Midbrain (tissue), 1 donor: ENCODE measurements around the gene ODC1.

ENCODE experiments used
- DNase-seq: peaks from one replicate; lab custom pipeline; 2025; lab: John Stamatoyannopoulos, UW

The ODC1 gene

GRCh38 chr2:10433947-10434885 lies 13.9 kb downstream of the ODC1 start:
- no peak for DNase-seq

DNA sequence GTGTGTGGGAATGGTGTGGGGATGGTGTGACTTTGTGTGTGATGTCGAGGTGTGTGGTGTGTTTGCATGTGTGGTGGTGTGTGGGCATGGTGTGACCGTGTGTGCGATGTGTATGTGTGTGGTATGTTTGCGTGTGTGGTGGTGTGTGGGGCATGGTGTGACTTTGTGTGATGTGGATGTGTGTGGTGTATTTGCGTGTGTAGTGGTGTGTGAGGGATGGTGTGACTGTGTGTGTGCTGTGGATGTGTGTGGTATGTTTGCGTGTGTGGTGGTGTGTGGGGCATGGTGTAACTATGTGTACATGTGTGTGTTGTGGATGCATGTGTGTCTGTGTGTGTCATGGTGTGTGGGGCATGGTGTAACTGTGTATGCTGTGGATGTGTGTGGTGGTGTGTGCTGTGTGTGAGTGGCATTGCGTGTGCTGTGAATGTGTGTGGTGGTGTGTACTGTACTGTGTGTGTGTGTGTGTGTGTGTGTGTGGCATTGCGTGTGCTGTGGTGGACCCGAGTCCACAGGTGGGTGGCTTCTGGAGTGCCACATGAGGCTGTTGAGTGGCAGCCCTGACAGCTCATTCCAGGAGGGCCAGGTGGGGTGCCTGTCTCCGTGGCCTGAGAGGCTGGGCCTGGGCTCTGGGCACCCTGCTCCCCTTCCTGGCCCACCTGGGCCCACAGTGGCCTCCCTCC lies 14.7 kb downstream of the ODC1 start:
- DNase-seq, result no peak

DNA sequence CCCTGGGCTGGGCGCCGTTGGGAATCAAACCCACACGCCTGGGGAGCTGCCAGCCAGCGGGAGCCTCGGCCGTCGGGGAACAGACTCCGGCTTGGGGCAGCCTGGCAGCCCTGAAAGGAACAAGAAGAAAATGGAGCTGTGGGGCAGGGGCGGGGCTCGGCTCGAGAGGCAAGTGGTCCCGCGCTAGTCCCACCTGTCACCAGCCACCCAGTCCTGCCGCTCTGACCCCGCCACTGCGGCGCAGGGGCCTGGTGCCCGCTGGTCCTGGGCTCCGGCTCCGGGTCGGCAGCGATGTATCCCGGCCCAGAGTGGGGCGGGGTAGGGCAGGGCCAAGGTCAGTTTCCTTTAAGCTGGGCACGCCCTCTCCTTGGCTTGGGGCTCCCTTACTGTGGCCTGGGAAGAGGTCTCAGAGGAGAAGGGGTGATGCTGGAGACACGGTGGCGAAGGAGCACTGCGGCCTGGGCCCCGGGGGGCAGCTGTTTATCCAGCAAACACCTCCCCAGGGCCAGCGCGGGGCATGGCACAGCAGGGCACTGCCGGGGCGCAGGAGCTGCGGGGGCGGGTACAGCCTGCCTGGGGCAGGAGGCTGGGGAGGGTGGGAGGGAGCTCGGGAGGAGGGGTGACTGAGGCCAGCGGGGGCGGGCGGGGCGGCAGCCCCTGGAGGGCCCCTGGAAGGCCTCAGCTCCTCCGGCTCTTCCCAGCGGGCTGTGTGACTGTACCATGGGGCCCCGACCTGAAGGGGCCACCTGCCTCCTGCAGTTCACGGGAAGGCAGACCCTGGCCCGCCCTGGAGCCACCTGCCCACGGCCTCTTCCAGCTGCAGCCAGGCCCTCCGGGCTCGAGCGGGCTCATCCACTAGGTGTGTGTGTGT lies 15.6 kb downstream of the ODC1 start:
- no peak for DNase-seq

GRCh38 chr2:10431797-10432196 lies 16.3 kb downstream of the ODC1 start:
- DNase-seq, result no peak

GRCh38 chr2:10430886-10431622 lies 17.1 kb downstream of the ODC1 start:
- no peak for DNase-seq

GRCh38 chr2:10428924-10429323 lies 19.2 kb downstream of the ODC1 start:
- DNase-seq, result no peak

DNA sequence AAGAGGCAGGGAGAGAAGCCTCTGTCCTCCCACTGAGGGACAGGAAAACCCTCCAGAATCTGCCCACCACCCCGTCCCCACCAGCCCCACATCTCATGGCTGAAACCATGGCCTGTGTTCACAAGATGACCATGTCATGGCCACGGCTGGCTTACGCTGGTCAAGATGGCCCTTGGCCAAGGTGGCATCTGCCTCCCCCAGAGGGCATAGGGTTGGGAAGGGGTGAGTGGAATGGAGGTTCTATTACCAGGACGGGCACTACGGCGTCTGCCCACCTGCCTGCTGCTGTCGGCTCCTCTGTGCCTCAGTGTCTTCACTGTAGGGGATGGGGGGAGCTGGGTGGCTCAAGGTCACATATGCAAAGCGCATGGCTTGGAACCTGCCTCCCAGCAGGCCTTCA lies 19.8 kb downstream of the ODC1 start:
- no peak for DNase-seq

GRCh38 chr2:10427618-10427949 lies 20.5 kb downstream of the ODC1 start:
- no peak for DNase-seq

DNA sequence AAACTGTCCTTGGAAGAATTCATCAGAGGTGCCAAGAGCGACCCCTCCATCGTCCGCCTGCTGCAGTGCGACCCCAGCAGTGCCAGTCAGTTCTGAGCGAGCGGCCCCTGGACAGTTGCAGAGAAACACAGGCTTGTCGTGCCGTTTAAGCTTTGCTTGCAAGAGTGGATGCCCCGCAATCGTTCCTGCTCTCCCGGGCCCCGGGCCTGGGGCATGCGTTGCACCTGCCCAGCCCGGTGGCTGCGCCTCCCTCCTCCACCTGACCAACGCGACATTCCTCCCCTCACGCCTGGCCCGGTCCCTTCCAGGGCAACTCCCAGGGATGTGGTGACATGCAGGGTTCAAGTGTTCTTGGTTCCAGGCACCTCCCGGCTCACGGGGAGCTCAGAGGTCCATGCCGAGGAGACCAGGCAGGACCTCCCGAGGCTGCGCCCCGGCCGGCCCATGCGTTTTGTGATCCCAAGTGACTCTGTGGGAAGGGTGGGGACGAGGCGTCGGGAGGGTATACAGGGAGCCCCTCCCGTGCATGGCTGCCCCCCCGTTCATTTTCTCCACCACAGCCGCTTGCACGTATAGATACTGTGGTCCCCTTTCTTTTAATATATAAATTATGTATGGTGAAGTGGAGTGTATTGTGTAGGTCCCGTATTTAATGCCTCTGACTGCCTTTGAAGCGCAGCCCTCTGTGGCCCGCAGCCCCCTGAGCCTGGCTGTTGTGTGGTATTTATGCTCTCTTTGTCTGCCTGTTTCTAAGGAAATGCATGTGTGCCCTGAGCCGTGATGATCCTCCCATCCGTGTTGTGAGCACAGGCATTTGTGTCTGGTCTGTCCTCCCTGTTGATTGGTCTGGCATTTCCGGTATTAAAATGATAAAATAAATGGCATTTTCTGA lies 21.2 kb downstream of the ODC1 start:
- DNase-seq, result no peak

DNA sequence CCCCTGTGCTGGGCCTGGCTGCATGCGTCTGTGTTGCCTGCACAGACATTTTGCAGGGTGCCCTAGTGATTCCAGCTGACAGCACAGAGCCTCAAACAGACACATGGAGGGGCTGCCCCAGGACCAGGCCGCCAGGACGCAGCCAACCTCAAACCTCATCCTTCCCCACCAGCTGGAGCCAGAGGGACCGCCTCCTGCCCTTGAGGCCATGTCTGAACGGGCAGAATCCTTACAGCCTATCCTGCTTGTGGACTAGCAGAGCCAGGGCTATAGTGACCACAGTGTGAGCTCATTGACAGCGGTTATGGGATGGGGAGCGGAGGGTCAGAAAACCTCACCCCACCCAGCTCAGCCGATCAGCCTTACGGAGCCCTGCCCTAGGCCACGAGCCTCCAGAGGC lies 22.4 kb downstream of the ODC1 start:
- DNase-seq, result no peak

DNA sequence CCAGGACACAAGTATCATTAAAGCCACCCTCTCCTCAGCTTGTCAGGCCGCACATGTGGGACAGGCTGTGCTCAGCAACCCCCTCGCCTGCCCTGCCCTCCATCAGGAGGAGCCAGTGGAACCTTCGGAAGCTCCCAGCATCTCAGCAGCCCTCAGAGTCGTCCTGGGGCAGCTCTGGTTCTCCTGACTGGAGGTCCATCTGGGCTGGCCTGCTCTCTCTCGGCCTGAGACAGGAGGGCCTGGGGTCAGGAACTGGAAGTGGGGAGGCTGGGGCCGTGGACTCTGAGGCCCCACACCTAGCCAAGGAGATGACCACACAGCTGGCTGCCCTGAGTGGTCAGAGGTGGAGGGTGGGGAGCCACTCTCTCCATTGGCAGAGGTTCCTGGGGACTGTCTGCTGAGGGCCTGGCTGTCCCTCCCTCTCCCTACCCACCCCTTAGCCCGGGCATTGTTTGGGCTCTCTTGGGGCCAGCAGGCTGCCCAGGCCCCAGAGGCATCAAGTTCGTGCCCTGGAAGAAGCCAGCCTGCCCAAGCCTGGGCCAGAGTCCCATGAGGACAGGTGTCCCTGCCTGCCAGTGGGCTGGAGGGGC lies 23.1 kb downstream of the ODC1 start:
- DNase-seq, result no peak

GRCh38 chr2:10424051-10424450 lies 24.1 kb downstream of the ODC1 start:
- DNase-seq, result no peak

GRCh38 chr2:10423400-10423774 lies 24.7 kb downstream of the ODC1 start:
- no peak for DNase-seq

GRCh38 chr2:10422732-10423399 lies 25.3 kb downstream of the ODC1 start:
- DNase-seq, result no peak

GRCh38 chr2:10422251-10422650 lies 25.9 kb downstream of the ODC1 start:
- DNase-seq, result no peak

DNA sequence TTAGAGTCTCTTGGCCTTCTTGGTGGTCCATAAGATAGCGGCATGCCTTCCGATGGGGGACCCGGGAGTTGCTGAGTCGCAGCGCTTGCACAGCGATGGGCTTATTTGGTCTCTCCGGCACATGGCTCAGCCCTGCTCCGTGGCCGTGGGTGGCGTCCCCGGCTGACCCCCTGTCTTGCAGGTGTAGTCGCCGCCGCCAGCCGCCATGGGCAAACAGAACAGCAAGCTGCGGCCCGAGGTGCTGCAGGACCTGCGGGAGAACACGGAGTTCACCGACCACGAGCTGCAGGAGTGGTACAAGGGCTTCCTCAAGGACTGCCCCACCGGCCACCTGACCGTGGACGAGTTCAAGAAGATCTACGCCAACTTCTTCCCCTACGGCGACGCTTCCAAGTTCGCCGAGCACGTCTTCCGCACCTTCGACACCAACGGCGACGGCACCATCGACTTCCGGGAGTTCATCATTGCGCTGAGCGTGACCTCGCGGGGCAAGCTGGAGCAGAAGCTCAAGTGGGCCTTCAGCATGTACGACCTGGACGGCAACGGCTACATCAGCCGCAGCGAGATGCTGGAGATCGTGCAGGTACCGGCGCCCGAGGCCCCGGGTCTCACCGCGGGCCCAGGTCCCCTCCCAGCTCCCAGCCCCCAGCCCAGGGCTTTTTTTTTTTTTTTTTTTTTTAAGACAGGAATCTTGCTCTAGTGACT lies 28.4 kb downstream of the ODC1 start:
- no peak for DNase-seq

GRCh38 chr2:10417551-10418335 lies 30.4 kb downstream of the ODC1 start:
- DNase-seq, result no peak

DNA sequence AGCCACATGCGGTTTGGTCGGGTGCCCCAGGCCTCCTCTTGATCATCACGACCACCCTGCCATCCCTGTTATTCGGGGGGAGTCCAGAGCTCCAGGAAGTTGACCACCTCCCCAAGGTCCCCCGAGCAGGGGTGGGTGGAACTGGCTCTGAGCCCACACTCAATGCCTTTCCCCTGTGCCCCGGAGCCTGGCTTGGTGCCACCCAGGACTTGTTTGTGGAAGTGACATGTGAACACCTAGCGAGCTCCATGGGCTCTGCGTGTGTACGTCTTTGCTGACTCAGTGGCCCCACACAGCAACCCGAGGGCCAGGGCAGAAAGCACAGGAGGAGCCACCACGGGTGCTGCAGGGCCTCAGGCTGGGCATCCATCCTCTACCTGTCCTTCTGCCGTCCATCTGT lies 32.5 kb downstream of the ODC1 start:
- no peak for DNase-seq
